SK-N-SH (cell line): Measurements from ENCODE around the gene SSR1.

Experiments used
- CHD2 ChIP-seq: fragments of 150-350 bp; IDR thresholded peaks from 2 replicates; pipeline ENCODE4 v1.6.1; 2018; ENCODE audit warnings: low read length; ENCODE audit not compliant: partially characterized antibody
- FOSL2 ChIP-seq: IDR thresholded peaks from 2 replicates; pipeline ENCODE4 v1.4.0; 2012; ENCODE audit warnings: low read depth, mild to moderate bottlenecking, moderate library complexity, borderline replicate concordance
- GATA2 ChIP-seq: sonication (generic); formaldehyde crosslinking; IDR thresholded peaks from 2 replicates; pipeline ENCODE4 v1.5.0; 2020; ENCODE audit warnings: mild to moderate bottlenecking, missing genetic modification reagents
- RCOR1 ChIP-seq: fragments of 150-350 bp; IDR thresholded peaks from 2 replicates; pipeline ENCODE4 v1.6.1; 2017; ENCODE audit warnings: antibody characterized with exemption, low read length
- RXRA ChIP-seq: IDR thresholded peaks from 2 replicates; pipeline ENCODE4 v1.4.0; 2012; ENCODE audit warnings: low read depth, mild to moderate bottlenecking, borderline replicate concordance
- YY1 ChIP-seq: IDR thresholded peaks from 2 replicates; pipeline ENCODE4 v1.4.0; 2012; ENCODE audit warnings: low read depth, mild to moderate bottlenecking
- TF ChIP-seq, protein P1 (sequence below): fragments of 200-600 bp; sonication (generic); IDR thresholded peaks from 2 replicates; pipeline ENCODE4 v1.6.1; 2017; ENCODE audit warnings: antibody characterized with exemption, mild to moderate bottlenecking, moderate library complexity
- TF ChIP-seq, protein P2 (sequence below): IDR thresholded peaks from 2 replicates; pipeline ENCODE4 v1.6.1; 2012; ENCODE audit warnings: mild to moderate bottlenecking, low read depth, low read length, moderate library complexity

DNA sequence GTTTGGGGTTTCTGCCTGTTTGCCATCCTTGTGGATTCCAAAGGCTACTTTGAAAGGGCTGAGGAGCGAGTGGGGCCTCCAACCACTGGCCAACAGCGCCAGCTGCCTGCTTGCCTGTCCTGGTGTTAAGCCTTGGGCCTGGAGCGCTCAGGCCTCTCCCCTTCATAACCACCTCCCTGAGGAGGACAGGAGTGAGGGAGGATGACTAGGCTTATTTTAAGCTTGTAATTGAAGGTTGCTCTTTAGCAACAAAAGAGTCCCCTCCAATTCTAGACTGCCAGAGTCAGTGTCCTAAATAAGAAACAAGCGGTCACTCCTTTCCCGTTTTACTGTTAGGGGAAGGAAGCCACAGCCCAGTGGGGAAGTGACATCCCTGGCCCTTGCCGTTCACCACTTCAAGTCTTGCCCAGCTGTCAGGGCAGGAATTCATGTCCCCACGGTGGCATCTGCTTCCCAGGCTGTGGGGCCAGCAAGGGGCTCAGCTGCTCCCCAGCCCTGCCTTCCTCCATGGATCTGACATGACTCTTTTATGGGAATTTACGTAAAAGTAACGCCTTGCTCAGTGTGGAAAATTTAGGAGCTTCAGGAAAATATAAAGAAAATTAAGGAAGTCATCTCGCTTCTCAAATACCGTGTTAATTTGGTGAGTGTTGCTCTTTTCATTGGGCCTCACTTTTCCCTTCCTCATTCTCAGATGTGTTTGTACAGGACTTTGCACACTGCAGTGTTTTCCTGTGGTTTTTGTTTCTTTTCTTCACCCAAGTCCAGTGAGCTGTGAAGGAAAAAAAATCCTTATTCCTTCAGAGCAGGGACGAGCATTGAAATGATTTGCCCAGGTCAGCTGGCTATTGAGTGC, 57.8 kb downstream of the SSR1 start:
- no peak for TF ChIP-seq FOSL2
- no peak for TF ChIP-seq RXRA
- TF ChIP-seq, protein P1, sequence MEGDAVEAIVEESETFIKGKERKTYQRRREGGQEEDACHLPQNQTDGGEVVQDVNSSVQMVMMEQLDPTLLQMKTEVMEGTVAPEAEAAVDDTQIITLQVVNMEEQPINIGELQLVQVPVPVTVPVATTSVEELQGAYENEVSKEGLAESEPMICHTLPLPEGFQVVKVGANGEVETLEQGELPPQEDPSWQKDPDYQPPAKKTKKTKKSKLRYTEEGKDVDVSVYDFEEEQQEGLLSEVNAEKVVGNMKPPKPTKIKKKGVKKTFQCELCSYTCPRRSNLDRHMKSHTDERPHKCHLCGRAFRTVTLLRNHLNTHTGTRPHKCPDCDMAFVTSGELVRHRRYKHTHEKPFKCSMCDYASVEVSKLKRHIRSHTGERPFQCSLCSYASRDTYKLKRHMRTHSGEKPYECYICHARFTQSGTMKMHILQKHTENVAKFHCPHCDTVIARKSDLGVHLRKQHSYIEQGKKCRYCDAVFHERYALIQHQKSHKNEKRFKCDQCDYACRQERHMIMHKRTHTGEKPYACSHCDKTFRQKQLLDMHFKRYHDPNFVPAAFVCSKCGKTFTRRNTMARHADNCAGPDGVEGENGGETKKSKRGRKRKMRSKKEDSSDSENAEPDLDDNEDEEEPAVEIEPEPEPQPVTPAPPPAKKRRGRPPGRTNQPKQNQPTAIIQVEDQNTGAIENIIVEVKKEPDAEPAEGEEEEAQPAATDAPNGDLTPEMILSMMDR: no peak
- TF ChIP-seq, protein P2, sequence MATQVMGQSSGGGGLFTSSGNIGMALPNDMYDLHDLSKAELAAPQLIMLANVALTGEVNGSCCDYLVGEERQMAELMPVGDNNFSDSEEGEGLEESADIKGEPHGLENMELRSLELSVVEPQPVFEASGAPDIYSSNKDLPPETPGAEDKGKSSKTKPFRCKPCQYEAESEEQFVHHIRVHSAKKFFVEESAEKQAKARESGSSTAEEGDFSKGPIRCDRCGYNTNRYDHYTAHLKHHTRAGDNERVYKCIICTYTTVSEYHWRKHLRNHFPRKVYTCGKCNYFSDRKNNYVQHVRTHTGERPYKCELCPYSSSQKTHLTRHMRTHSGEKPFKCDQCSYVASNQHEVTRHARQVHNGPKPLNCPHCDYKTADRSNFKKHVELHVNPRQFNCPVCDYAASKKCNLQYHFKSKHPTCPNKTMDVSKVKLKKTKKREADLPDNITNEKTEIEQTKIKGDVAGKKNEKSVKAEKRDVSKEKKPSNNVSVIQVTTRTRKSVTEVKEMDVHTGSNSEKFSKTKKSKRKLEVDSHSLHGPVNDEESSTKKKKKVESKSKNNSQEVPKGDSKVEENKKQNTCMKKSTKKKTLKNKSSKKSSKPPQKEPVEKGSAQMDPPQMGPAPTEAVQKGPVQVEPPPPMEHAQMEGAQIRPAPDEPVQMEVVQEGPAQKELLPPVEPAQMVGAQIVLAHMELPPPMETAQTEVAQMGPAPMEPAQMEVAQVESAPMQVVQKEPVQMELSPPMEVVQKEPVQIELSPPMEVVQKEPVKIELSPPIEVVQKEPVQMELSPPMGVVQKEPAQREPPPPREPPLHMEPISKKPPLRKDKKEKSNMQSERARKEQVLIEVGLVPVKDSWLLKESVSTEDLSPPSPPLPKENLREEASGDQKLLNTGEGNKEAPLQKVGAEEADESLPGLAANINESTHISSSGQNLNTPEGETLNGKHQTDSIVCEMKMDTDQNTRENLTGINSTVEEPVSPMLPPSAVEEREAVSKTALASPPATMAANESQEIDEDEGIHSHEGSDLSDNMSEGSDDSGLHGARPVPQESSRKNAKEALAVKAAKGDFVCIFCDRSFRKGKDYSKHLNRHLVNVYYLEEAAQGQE: no peak
- TF ChIP-seq CHD2: no peak
- no peak for TF ChIP-seq YY1
- TF ChIP-seq RCOR1: no peak
- TF ChIP-seq GATA2: no peak
